Epithelial cell of esophagus (primary cell): ENCODE data around the gene PEX6.
A peak's percentile ranks its signal among the peaks of the same experiment; 100 is the strongest.

ENCODE experiments used
- DNase-seq: peaks from one replicate; pipeline ENCODE4 v3.0.0; 2010; ENCODE audit warnings: low read depth
- H3K4me3 ChIP-seq: 2 replicates; pipeline ENCODE4 v1.5.1; 2011; ENCODE audit warnings: mild to moderate bottlenecking, low read length, control low read depth
- CTCF ChIP-seq: IDR thresholded peaks from 2 replicates; pipeline ENCODE4 v1.5.1; 2011; ENCODE audit warnings: low read depth, mild to moderate bottlenecking, low read length, control low read depth, inconsistent platforms; ENCODE audit not compliant: insufficient read depth; ENCODE audit errors: missing control alignments

The PEX6 gene

GRCh38 chr6:42996513-42996912 is 17.5 kb upstream of the PEX6 start:
- no peak for TF ChIP-seq CTCF
- no peak overlapping the region for H3K4me3 ChIP-seq
- no peak for DNase-seq

DNA sequence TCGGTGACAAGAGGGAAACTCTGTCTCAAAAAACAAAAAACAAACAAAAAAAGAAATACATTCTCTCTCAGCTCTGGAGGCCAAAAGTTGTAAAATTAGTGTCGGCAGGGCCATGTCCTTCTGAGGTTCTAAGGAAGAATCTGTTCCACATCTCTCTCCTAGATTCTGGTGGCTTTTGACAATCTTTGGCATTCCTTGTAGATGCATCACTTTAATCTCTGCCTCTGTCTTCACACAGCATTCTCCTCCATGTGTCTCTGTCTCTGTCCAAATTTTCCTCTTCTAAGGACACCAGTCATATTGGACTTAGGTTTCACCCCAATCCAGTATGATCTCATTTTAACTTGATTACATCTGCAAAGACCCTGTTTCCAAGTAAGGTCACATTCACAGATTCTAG is 14.5 kb upstream of the PEX6 start:
- TF ChIP-seq CTCF, result no peak
- no peak for DNase-seq

GRCh38 chr6:42989923-42990322 is 10.9 kb upstream of the PEX6 start:
- no peak for DNase-seq
- no peak overlapping the region for H3K4me3 ChIP-seq
- TF ChIP-seq CTCF, result no peak

More for the DNA sequence above, 14.5 kb upstream of the PEX6 start:
- no peak overlapping the region for H3K4me3 ChIP-seq

GRCh38 chr6:42988486-42989020 is 9.6 kb upstream of the PEX6 start:
- TF ChIP-seq CTCF, result no peak
- no peak overlapping the region for H3K4me3 ChIP-seq
- peak; percentile 59 for DNase-seq

- no peak for DNase-seq
Measured at GRCh38 chr6:42987533-42988451, 8.8 kb upstream of the PEX6 start.

GRCh38 chr6:42984924-42985475 is 6.0 kb upstream of the PEX6 start:
- DNase-seq, result no peak
- no peak for TF ChIP-seq CTCF
- H3K4me3 ChIP-seq, result peak overlapping the region; percentile 66

More at GRCh38 chr6:42987533-42988451, 8.8 kb upstream of the PEX6 start:
- H3K4me3 ChIP-seq, result no peak overlapping the region
- no peak for TF ChIP-seq CTCF
